Thymus (tissue), 11 donors: ENCODE data around the gene PHKB. TPM values are rescaled to one million over a fixed set of nuclear protein-coding genes. Genes with fewer than 3 reads are reported as not detected.

Experiments
- DNase-seq, 9 donors: peaks; one replicate each; pipeline ENCODE4 v3.0.0-alpha.2; 2013; ENCODE audit warnings: low spot score in 9 of 9, low read depth in 6 of 9, missing footprints in 1 of 9
- H3K27ac ChIP-seq, 2 donors: one replicate each; pipeline ENCODE4 v1.5.1; 2013; ENCODE audit warnings: control low read depth in 1 of 2, low read depth in 1 of 2, low read length in 1 of 2, mild to moderate bottlenecking in 1 of 2, moderate library complexity in 1 of 2
- H3K27me3 ChIP-seq, 2 donors: one replicate each; pipeline ENCODE4 v1.5.1; 2013; ENCODE audit warnings: low read length in 1 of 2; ENCODE audit not compliant: control insufficient read depth in 2 of 2, insufficient read depth in 1 of 2
- H3K36me3 ChIP-seq, 2 donors: one replicate each; pipeline ENCODE4 v1.5.1; 2013; ENCODE audit warnings: low read length in 1 of 2, mild to moderate bottlenecking in 1 of 2, moderate library complexity in 1 of 2; ENCODE audit not compliant: control insufficient read depth in 2 of 2, insufficient read depth in 2 of 2
- H3K4me1 ChIP-seq, 2 donors: one replicate each; pipeline ENCODE4 v1.5.1; 2013; ENCODE audit warnings: low read length in 2 of 2; ENCODE audit not compliant: control insufficient read depth in 2 of 2, insufficient read depth in 2 of 2
- H3K4me3 ChIP-seq, 2 donors: one replicate each; pipeline ENCODE4 v1.5.1; 2013; ENCODE audit warnings: low read length in 2 of 2, control low read depth in 1 of 2, mild to moderate bottlenecking in 1 of 2
- H3K9me3 ChIP-seq, 2 donors: one replicate each; pipeline ENCODE4 v1.5.1; 2013; ENCODE audit warnings: low read length in 1 of 2, mild to moderate bottlenecking in 1 of 2; ENCODE audit not compliant: control insufficient read depth in 2 of 2, insufficient read depth in 1 of 2
- WGBS: extraction: QIAGEN DNeasy Blood & Tissue Kit; methylation state at CpG from one replicate; pipeline ENCODE4 v1.1.7; 2013; 5-methylcytosine and 5-hydroxymethylcytosine counted together
- polyA plus RNA-seq: library from polyadenylated mRNA; stranded (reverse); fragments of 200-250 nt; gene quantifications from one replicate; pipeline ENCODE4 v1.2.3, GENCODE V29; 2013
- total RNA-seq: library from RNA; stranded (reverse); fragments of 120-200 nt; gene quantifications from one replicate; pipeline ENCODE4 v1.2.4, GENCODE V29; 2013
- donor health status: healthy.

Gene PHKB
- total and polyA plus RNA-seq, 2 donors: 34.7 to 35.1 TPM

DNA sequence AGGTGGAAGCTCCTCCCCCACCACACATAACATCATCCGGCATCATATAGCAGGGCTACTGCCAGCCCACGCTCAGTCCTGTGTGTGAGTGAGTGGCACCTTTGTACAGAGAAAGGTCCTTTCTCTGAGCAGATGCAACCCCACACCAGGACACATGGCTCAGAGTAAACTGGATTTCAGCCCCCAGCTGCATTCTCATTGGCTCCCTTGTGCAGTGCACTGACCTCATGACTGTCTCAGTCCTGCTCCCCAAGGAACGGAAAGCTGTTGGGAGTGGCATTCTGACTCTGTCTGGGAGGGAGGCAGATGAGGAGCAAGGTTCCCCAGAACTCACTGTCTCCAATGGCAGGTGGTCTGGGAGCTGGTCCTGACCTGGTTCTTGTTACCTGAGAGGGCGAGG lies 244.1 kb downstream of the PHKB start:
- 94% methylated on average over 4 of the region's 4 CpGs for WGBS
- no peaks in the 10 kb centered on the region for H3K36me3 ChIP-seq
- H3K4me1 ChIP-seq: no peaks in the 10 kb centered on the region
- DNase-seq: no peak
- no peak overlapping the region for H3K27ac ChIP-seq
- no peaks in the 10 kb centered on the region for H3K27me3 ChIP-seq
- peaks cover 0 to 1% of the 10 kb centered on the region in 2 donors for H3K9me3 ChIP-seq
- no peak overlapping the region for H3K4me3 ChIP-seq

DNA sequence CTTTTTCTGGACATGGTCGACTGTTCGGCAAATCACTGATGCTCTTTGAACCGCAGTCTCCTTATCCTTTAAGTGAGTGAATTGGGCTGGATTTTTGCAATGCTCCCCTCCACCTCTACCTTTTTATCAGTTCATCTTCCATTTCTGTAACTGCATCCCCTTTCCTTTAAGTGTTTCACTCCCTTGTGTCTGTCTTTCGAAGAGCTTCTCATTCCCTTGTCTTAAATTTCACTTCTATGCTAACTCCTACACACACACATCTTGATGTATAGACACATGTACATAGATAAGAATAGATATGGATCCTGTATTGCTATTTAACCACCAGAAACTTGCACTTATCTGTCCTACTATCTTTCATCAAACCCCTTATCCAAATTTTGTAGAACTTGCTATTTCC lies 250.7 kb downstream of the PHKB start:
- no peaks in the 10 kb centered on the region for H3K36me3 ChIP-seq
- 97% methylated on average over 4 of the region's 4 CpGs for WGBS

DNA sequence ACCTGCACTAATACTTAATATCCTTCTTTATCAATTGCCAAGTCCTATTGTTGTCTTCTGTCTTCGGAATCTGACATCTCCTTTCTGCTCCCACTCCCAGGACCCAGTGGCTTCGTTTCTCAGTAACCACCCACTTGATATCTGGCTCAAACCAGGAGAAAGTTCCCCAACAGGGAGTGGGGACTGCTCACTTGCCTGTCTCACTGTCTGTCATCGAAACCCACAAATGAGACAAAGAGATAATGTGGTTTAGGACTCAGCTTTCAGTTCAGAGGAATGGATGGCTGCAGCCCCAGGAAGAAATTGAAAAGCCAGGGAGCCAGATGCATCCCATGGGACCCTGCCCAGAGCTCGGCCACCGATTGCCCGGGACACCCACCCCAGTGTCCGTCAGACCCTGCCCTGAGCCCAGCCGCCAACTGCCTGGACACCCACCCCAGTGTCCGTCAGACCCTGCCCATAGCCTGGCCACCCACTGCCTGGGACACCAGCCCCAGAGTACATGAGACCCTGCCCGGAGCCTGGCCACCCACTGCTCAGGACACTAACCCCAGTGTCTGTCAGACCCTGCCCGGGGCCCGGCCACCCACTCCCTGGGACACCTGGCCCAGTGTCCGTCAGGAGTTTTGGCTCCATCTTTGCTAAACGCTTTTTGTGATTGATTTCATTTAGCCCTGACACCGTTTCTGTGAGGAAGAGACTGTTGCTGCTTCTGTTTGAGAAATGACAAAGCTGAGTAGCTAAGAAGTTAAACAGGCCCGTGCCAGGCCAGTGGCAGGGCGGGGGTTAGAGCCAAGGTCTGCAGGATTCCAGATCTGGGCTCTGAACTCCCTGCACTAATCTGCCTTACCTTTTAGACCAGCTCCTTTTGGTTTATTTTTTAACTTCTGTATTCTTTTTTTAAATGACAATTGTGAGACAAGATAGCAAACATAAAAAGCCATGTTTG lies 251.4 kb downstream of the PHKB start:
- no peak overlapping the region for H3K27ac ChIP-seq

More for the DNA sequence above, 250.7 kb downstream of the PHKB start:
- no peaks in the 10 kb centered on the region for H3K27me3 ChIP-seq
- H3K4me1 ChIP-seq: no peaks in the 10 kb centered on the region
- peaks cover 0 to 1% of the 10 kb centered on the region in 2 donors for H3K9me3 ChIP-seq
- H3K4me3 ChIP-seq: no peak overlapping the region
- no peak for DNase-seq
- no peak overlapping the region for H3K27ac ChIP-seq

DNA sequence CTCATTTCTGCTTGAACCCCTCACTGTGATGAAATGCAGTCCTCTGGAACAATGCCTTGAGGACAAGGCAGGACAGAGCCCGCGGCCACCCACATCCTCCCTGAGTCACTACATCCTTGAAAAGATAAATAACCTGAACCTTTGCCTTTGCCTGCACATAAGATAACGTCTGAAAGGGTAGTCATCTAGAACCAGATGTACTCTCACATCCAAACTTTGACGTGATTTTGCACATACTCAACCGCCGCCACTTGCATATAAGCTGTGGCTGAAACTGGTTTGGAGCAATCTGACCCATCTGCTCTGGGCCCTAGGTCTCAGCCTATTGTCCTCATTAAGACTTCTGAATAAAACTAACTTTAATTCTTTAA lies 252.1 kb downstream of the PHKB start:
- peaks cover 0 to 1% of the 10 kb centered on the region in 2 donors for H3K9me3 ChIP-seq
- no peak overlapping the region for H3K4me3 ChIP-seq
- no peak for DNase-seq
- no peaks in the 10 kb centered on the region for H3K27me3 ChIP-seq
- no peaks in the 10 kb centered on the region for H3K36me3 ChIP-seq
- no peaks in the 10 kb centered on the region for H3K4me1 ChIP-seq
- H3K27ac ChIP-seq: no peak overlapping the region
- WGBS: 43% methylated on average over 6 of the region's 6 CpGs

More for the DNA sequence above, 251.4 kb downstream of the PHKB start:
- no peak overlapping the region for H3K4me3 ChIP-seq
- 89% methylated on average over 17 of the region's 17 CpGs for WGBS
- no peaks in the 10 kb centered on the region for H3K27me3 ChIP-seq
- peaks cover 0 to 1% of the 10 kb centered on the region in 2 donors for H3K9me3 ChIP-seq
- no peak for DNase-seq
- H3K36me3 ChIP-seq: no peaks in the 10 kb centered on the region
- no peaks in the 10 kb centered on the region for H3K4me1 ChIP-seq

DNA sequence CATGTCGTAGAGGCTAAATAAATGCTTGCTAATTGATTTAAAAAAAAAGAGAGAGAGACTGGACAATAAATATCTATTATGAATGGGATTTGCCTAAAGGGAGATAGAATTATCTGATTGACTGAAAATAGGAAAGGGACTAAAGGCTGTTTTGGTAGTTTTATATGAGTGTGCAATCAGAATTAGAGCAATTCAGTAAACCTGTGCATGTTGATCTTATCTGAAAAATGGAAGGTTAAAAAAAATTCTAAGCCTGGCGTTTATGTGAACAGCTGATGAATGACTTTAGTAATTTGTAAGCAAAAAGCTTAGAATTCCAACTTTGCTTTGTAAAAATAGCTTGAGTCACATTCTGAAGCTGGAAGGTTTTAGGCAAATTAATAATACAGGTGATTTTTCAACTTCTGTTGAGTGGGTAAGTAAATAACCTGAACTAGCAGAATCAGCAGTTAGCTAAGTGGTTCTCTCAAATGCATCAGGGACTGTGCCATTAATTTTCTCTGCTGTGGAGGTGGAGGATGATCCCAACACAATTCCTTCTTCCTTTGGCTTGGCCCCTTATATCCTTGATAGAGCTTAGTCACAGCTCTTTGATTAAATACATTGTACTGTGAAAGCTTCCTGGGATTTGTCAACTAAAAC lies 254.4 kb downstream of the PHKB start:
- WGBS: 94% methylated on average over 2 of the region's 2 CpGs
- no peak overlapping the region for H3K27ac ChIP-seq
- H3K4me3 ChIP-seq: no peak overlapping the region
- DNase-seq: no peak
- no peaks in the 10 kb centered on the region for H3K36me3 ChIP-seq
- no peaks in the 10 kb centered on the region for H3K9me3 ChIP-seq
- H3K4me1 ChIP-seq: no peaks in the 10 kb centered on the region
- H3K27me3 ChIP-seq: no peaks in the 10 kb centered on the region

DNA sequence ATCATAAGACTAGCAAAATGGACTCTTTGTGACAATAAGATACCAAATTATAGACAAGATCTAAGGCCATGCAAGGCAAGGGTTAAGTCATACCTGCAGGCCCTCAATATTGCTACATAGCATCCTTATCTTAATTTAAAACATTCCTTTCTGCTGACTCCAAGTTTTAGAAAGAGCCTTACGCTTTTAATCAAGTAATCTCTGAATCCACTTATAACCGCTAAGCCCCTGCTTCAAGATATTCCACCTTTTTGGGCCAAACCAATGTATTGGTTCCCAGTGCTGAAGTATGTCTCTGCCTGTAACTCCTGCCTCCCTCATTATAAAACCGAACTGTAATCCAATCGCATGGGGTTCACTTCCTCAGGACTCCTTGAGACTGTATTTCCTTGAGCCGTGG lies 255.4 kb downstream of the PHKB start:
- Histone ChIP-seq H3K27ac (no peak overlapping the region), H3K4me3 (no peak overlapping the region), H3K27me3 (no peaks in the 10 kb centered on the region), H3K9me3 (no peaks in the 10 kb centered on the region), H3K4me1 (no peaks in the 10 kb centered on the region), H3K36me3 (no peaks in the 10 kb centered on the region)
- WGBS: 96% methylated on average over 5 of the region's 5 CpGs
- DNase-seq: no peak

DNA sequence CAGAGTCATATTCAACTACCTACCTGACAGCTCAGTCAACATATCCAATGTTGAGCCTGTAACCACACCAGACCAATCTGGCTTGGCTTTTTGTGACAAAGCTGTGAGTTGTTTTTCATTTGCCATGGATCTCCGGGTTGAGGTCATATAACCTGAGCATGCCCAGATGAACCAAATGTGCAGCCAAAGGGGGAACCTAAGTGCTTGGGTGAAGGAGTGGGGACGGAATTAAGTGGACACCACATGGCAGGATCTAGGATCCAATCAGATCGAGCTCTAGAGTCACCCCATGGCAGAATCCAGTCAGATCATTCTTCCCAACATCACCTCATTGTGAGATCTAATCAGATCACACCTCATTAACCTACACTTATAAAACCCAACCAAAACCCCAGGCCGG lies 258.6 kb downstream of the PHKB start:
- Histone ChIP-seq H3K4me1 (no peaks in the 10 kb centered on the region), H3K27me3 (no peaks in the 10 kb centered on the region), H3K9me3 (no peaks in the 10 kb centered on the region), H3K4me3 (no peak overlapping the region), H3K36me3 (no peaks in the 10 kb centered on the region), H3K27ac (no peak overlapping the region)
- 90% methylated on average over 4 of the region's 4 CpGs for whole genome bisulfite sequencing
- DNase-seq: no peak

DNA sequence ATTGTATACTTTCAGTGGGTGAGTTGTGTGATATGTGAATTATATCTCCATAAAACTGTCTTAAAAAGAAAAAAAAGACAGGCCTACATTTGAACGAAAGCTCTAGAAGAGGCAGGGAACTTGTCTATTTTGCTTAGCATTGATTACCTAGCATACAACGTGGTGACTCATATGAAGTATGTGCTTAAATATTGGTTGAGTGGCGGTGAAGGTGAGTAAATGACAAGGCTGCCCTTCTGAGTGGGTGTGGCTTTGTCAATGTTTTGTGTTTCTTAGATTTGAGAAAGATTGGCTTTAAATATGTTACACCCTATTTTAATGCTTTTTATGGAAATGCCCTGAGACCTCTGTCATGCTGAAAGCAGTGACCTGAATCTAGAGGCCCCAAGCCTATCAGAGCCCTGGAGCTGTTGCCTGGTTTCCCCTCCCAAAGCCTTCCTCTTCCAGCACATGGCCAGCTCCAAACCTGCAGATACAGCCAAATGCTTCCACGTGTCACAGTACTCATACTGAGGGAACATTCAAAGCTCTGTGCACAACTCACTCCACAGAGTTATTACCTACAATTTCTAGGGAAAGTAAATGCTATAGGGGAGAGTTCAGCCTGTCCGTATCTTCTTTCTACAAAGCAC lies 260.0 kb downstream of the PHKB start:
- Histone ChIP-seq H3K27me3 (no peaks in the 10 kb centered on the region), H3K4me3 (no peak overlapping the region), H3K36me3 (no peaks in the 10 kb centered on the region), H3K27ac (no peak overlapping the region), H3K9me3 (no peaks in the 10 kb centered on the region), H3K4me1 (no peaks in the 10 kb centered on the region)
- DNase-seq: no peak
- WGBS: 86% methylated on average over 5 of the region's 5 CpGs

DNA sequence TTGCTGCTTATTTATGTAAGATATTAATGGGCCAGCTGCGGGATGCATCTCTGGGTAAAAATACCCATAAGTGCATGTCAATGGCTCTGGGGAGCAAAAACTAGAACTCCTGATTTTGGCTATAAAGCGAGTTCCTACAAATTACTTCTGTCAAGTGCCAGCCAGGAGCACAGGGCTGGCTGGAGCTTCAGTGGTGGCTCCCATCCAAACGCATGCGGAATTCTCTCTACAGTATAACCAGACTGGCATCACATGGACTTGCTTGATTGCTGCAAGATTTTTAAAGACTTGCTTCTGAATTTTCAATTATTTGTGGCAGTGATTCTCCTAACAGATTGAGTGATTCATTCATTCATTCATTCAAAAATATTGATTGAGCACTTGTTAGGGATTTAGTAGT lies 260.9 kb downstream of the PHKB start:
- Histone ChIP-seq H3K27ac (no peak overlapping the region), H3K4me1 (no peaks in the 10 kb centered on the region), H3K9me3 (no peaks in the 10 kb centered on the region), H3K4me3 (no peak overlapping the region), H3K27me3 (no peaks in the 10 kb centered on the region), H3K36me3 (no peaks in the 10 kb centered on the region)
- 95% methylated on average over 4 of the region's 4 CpGs for WGBS
- DNase-seq: no peak
